Ovary (tissue), 9 donors: ENCODE data around the gene MAPK8. TPM values are rescaled to one million over a fixed set of nuclear protein-coding genes. Genes with fewer than 3 reads are reported as not detected.

Source experiments
- DNase-seq, 5 donors: peaks; one replicate each; pipeline ENCODE4 v3.0.0-alpha.2; 2019 to 2020
- H3K27ac ChIP-seq, 2 donors: fragments of 200-600 bp; one replicate each; pipeline versions ENCODE4 v1.5.1 to v1.8.0; 2019 to 2022
- H3K27me3 ChIP-seq: fragments of 200-600 bp; one replicate; pipeline ENCODE4 v1.8.0; 2022
- H3K36me3 ChIP-seq: fragments of 200-600 bp; sonication (generic); one replicate; pipeline ENCODE4 v1.5.1; 2019
- H3K4me1 ChIP-seq: one replicate; pipeline ENCODE4 v1.8.1; 2013; ENCODE audit warnings: mild to moderate bottlenecking, moderate library complexity; ENCODE audit not compliant: insufficient read depth
- H3K4me3 ChIP-seq: fragments of 200-600 bp; sonication (generic); one replicate; pipeline ENCODE4 v1.5.1; 2017
- H3K9me3 ChIP-seq, 2 donors: fragments of 200-600 bp in 1 of 2; sonication (generic) in 1 of 2; one replicate each; pipeline versions ENCODE4 v1.5.1 to v1.8.1; 2013 to 2019; ENCODE audit warnings: mild to moderate bottlenecking in 1 of 2, moderate library complexity in 1 of 2
- EP300 ChIP-seq: sonication (generic); formaldehyde crosslinking; IDR thresholded peaks from one replicate; pipeline ENCODE4 v1.6.1; 2017; ENCODE audit warnings: antibody characterized with exemption
- POLR2A ChIP-seq: fragments of 450-650 bp; IDR thresholded peaks from one replicate; pipeline ENCODE4 v1.6.1; 2017; ENCODE audit warnings: antibody characterized with exemption, mild to moderate bottlenecking, moderate library complexity
- WGBS, 3 donors: extraction: QIAGEN DNeasy Blood & Tissue Kit in 1 of 3; methylation state at CpG; one replicate each; pipeline versions ENCODE4 v1.1.5 to v1.1.7; 2013 to 2017; 5-methylcytosine and 5-hydroxymethylcytosine counted together
- intact Hi-C, 4 donors: fragments of 100-400 bp; cut with DNase I; formaldehyde crosslinking; loops; one replicate each; pipeline versions ENCODE4 v1.11.0 to v1.15.1; 2022 to 2023
- polyA plus RNA-seq, 2 donors: library from polyadenylated mRNA; stranded (reverse); fragments of 200-250 nt in 1 of 2; fragments of 350-450 nt in 1 of 2; fragmentation: Illumina TruSeq in 1 of 2; extraction: RNeasy Lipid Tissue Mini Kit (QIAGEN cat#74804) in 1 of 2; gene quantifications; one replicate each; pipeline ENCODE4 v1.2.3, GENCODE V29; 2013 to 2014
- total RNA-seq, 7 donors: library from RNA; depleted of rRNA in 2 of 7; stranded (reverse); fragments of >200 nt in 2 of 7; fragmentation: NEBNext Ultra II Directional in 3 of 7; extraction: Animal tissue kit (Norgen Biotek cat#: 25700) in 3 of 7; gene quantifications; one replicate each; pipeline versions ENCODE4 v1.1.0 to v1.2.4, GENCODE V29; 2016 to 2023
- TF ChIP-seq, protein P1 (sequence below), 3 donors: fragments of 450-650 bp in 2 of 3; fragments of 200-600 bp in 1 of 3; IDR thresholded peaks; one replicate each; pipeline versions ENCODE4 v1.5.1 to v1.8.0; 2016 to 2022; ENCODE audit warnings: antibody characterized with exemption in 3 of 3, mild to moderate bottlenecking in 1 of 3
- donor health status: DM: no; HTN: no; CAD: no; lungs with moderate emphysema.
- donor health status: DM: no; HTN: no; CAD: no.
- donor health status: Bipolar disorder and iron deficiency.
- donor health status: DM: yes; HTN: yes; CAD: no.
- donor health status: DM: no; HTN: no; CAD: no.
- donor health status: DM: yes; HTN: yes; CAD: no.

Gene MAPK8
- total and polyA plus RNA-seq, 9 donors: 21.9 to 110 (median 68.6) TPM

GRCh38 chr10:48484911-48485310 is 178.4 kb downstream of the MAPK8 start:
- WGBS, 3 donors: 93 to 95% (median 95%) methylated on average over 3 of the region's 3 CpGs
- TF ChIP-seq EP300 (no peak), POLR2A (no peak)
- TF ChIP-seq, protein P1, sequence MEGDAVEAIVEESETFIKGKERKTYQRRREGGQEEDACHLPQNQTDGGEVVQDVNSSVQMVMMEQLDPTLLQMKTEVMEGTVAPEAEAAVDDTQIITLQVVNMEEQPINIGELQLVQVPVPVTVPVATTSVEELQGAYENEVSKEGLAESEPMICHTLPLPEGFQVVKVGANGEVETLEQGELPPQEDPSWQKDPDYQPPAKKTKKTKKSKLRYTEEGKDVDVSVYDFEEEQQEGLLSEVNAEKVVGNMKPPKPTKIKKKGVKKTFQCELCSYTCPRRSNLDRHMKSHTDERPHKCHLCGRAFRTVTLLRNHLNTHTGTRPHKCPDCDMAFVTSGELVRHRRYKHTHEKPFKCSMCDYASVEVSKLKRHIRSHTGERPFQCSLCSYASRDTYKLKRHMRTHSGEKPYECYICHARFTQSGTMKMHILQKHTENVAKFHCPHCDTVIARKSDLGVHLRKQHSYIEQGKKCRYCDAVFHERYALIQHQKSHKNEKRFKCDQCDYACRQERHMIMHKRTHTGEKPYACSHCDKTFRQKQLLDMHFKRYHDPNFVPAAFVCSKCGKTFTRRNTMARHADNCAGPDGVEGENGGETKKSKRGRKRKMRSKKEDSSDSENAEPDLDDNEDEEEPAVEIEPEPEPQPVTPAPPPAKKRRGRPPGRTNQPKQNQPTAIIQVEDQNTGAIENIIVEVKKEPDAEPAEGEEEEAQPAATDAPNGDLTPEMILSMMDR (IDR thresholded peaks at IDR 0.05): no peak
- no peak overlapping the region for H3K4me3 ChIP-seq
- intact Hi-C loops: no loop called here
- DNase-seq: no peak
- no peaks in the 10 kb centered on the region for H3K36me3 ChIP-seq
- no peaks in the 10 kb centered on the region for H3K27me3 ChIP-seq
- H3K27ac ChIP-seq: no peak overlapping the region
- H3K9me3 ChIP-seq: no peaks in the 10 kb centered on the region
- no peaks in the 10 kb centered on the region for H3K4me1 ChIP-seq

- intact Hi-C loops: no loop called here
- Histone ChIP-seq H3K36me3 (no peaks in the 10 kb centered on the region), H3K9me3 (no peaks in the 10 kb centered on the region), H3K27ac (no peak overlapping the region), H3K27me3 (no peaks in the 10 kb centered on the region), H3K4me3 (no peak overlapping the region), H3K4me1 (no peaks in the 10 kb centered on the region)
- TF ChIP-seq POLR2A: no peak
- no peak for TF ChIP-seq EP300
- TF ChIP-seq, protein P1 (IDR thresholded peaks at IDR 0.05): no peak
- DNase-seq: no peak
These were observed 179.2 kb downstream of the MAPK8 start for GRCh38 chr10:48485711-48486110.

DNA sequence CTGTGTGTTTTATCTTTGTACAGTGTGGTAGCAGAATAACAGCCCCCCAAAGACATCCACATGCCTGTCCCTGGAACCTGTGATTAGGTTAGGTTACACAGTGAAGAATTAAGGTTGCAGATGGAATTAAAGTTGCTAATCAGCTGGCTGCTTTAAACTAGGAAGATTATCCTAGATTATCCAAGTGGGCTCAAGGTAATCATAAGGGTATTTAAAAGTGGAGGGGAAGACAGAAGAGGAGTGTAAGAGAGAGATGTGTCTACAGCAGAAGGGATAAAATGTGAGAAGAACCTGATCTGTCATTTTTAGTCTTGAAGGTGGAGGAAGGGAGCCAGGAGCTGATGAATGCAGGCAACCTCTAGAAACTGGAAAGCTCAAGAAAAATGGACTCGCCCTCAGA is 180.8 kb downstream of the MAPK8 start:
- Histone ChIP-seq H3K27me3 (no peaks in the 10 kb centered on the region), H3K9me3 (no peaks in the 10 kb centered on the region), H3K27ac (no peak overlapping the region), H3K36me3 (no peaks in the 10 kb centered on the region), H3K4me3 (no peak overlapping the region), H3K4me1 (no peaks in the 10 kb centered on the region)
- no peak for DNase-seq
- intact Hi-C loops: no loop called here
- 93 to 100% (median 100%) methylated on average over 1 of the region's 1 CpG for WGBS, 3 donors
- TF ChIP-seq, protein P1 (IDR thresholded peaks at IDR 0.05): no peak
- TF ChIP-seq POLR2A (no peak), EP300 (no peak)

Other genes starting within 250 kb of the MAPK8 start
- gene FRMPD2, start 32.0 kb upstream of the MAPK8 start, total RNA-seq: 10 to 100 TPM in 1 of 7 donors, under 1 TPM in 4, not detected in 2; 0.15 to 11.8 (median 0.69) TPM
- gene FRMPD2, start 32.0 kb upstream of the MAPK8 start, polyA plus RNA-seq: under 1 TPM in 1 of 2 donors, not detected in 1; 0.70 TPM